Rectal smooth muscle tissue (tissue), 1 donor: ENCODE results near the gene CCDC149.

Source experiments
- H3K27ac ChIP-seq: one replicate; pipeline ENCODE4 v1.7.0; 2013; ENCODE audit warnings: low read depth, low read length, inconsistent platforms
- H3K27me3 ChIP-seq: one replicate; pipeline ENCODE4 v1.7.0; 2013; ENCODE audit warnings: low read length; ENCODE audit not compliant: control insufficient read depth, insufficient read depth
- H3K36me3 ChIP-seq: one replicate; pipeline ENCODE4 v1.7.0; 2013; ENCODE audit warnings: low read length; ENCODE audit not compliant: control insufficient read depth, insufficient read depth
- H3K4me1 ChIP-seq: one replicate; pipeline ENCODE4 v1.7.0; 2013; ENCODE audit warnings: low read length; ENCODE audit not compliant: control insufficient read depth, insufficient read depth
- H3K4me3 ChIP-seq: one replicate; pipeline ENCODE4 v1.7.0; 2013; ENCODE audit warnings: low read length
- H3K9ac ChIP-seq: one replicate; pipeline ENCODE4 v1.7.0; 2013; ENCODE audit warnings: low read length

The CCDC149 gene

GRCh38 chr4:24802648-24803047, 110.2 kb downstream of the CCDC149 start:
- Histone ChIP-seq H3K27ac (no peak overlapping the region), H3K4me1 (peaks cover 4% of the 10 kb centered on the region), H3K27me3 (no peaks in the 10 kb centered on the region), H3K36me3 (no peaks in the 10 kb centered on the region), H3K9ac (no peak overlapping the region), H3K4me3 (no peak overlapping the region)

GRCh38 chr4:24801136-24801855, 111.5 kb downstream of the CCDC149 start:
- Histone ChIP-seq H3K4me1 (peaks cover 9% of the 10 kb centered on the region), H3K9ac (no peak overlapping the region), H3K27me3 (no peaks in the 10 kb centered on the region), H3K36me3 (no peaks in the 10 kb centered on the region), H3K27ac (no peak overlapping the region), H3K4me3 (no peak overlapping the region)

- no peak overlapping the region for H3K27ac ChIP-seq
- no peaks in the 10 kb centered on the region for H3K36me3 ChIP-seq
- no peak overlapping the region for H3K9ac ChIP-seq
- no peaks in the 10 kb centered on the region for H3K27me3 ChIP-seq
- H3K4me3 ChIP-seq: peak overlapping the region; percentile 35
- peaks cover 15% of the 10 kb centered on the region for H3K4me1 ChIP-seq
Measured at GRCh38 chr4:24800325-24800895, 112.4 kb downstream of the CCDC149 start.

- Histone ChIP-seq H3K27me3 (no peaks in the 10 kb centered on the region), H3K27ac (no peak overlapping the region), H3K9ac (no peak overlapping the region), H3K36me3 (no peaks in the 10 kb centered on the region), H3K4me1 (peaks cover 19% of the 10 kb centered on the region), H3K4me3 (peak overlapping the region; percentile 35)
Measured at GRCh38 chr4:24799544-24800324, 113.1 kb downstream of the CCDC149 start.

GRCh38 chr4:24799196-24799543, 113.7 kb downstream of the CCDC149 start:
- H3K4me3 ChIP-seq: no peak overlapping the region
- H3K4me1 ChIP-seq: peaks cover 20% of the 10 kb centered on the region
- H3K27me3 ChIP-seq: no peaks in the 10 kb centered on the region
- no peaks in the 10 kb centered on the region for H3K36me3 ChIP-seq
- no peak overlapping the region for H3K9ac ChIP-seq
- H3K27ac ChIP-seq: no peak overlapping the region

- Histone ChIP-seq H3K4me1 (peaks cover 22% of the 10 kb centered on the region), H3K4me3 (no peak overlapping the region), H3K27ac (no peak overlapping the region), H3K36me3 (no peaks in the 10 kb centered on the region), H3K27me3 (no peaks in the 10 kb centered on the region), H3K9ac (no peak overlapping the region)
Measured at GRCh38 chr4:24798036-24798610, 114.7 kb downstream of the CCDC149 start.

GRCh38 chr4:24796620-24797019, 116.2 kb downstream of the CCDC149 start:
- no peaks in the 10 kb centered on the region for H3K27me3 ChIP-seq
- peaks cover 22% of the 10 kb centered on the region for H3K4me1 ChIP-seq
- no peak overlapping the region for H3K4me3 ChIP-seq
- H3K36me3 ChIP-seq: no peaks in the 10 kb centered on the region
- no peak overlapping the region for H3K9ac ChIP-seq
- H3K27ac ChIP-seq: peak overlapping the region; percentile 58

GRCh38 chr4:24795666-24796381, 117.0 kb downstream of the CCDC149 start:
- H3K4me1 ChIP-seq: peaks cover 18% of the 10 kb centered on the region
- H3K27ac ChIP-seq: peak overlapping the region; percentile 93
- H3K36me3 ChIP-seq: no peaks in the 10 kb centered on the region
- H3K9ac ChIP-seq: peak overlapping the region; percentile 32
- no peaks in the 10 kb centered on the region for H3K27me3 ChIP-seq
- peak overlapping the region; percentile 44 for H3K4me3 ChIP-seq

GRCh38 chr4:24794916-24795665, 117.8 kb downstream of the CCDC149 start, which contains the start of gene SOD3:
TSS of gene SOD3 (plus strand) at chr4:24795573. CDS start at chr4:24799522, 3,949 bp downstream.
- Histone ChIP-seq H3K4me3 (peak within 1 kb of the TSS; percentile 44), H3K27ac (peak within 1 kb of the TSS; percentile 93), H3K36me3 (no peaks in the 10 kb centered on the region), H3K9ac (peak within 1 kb of the TSS; percentile 32), H3K4me1 (peaks cover 18% of the 10 kb centered on the region), H3K27me3 (no peaks in the 10 kb centered on the region)

- H3K9ac ChIP-seq: no peak overlapping the region
- H3K4me3 ChIP-seq: peak overlapping the region; percentile 44
- H3K36me3 ChIP-seq: no peaks in the 10 kb centered on the region
- H3K27me3 ChIP-seq: no peaks in the 10 kb centered on the region
- peaks cover 18% of the 10 kb centered on the region for H3K4me1 ChIP-seq
- H3K27ac ChIP-seq: peak overlapping the region; percentile 93
Measured at GRCh38 chr4:24794480-24794879, 118.4 kb downstream of the CCDC149 start.

GRCh38 chr4:24794051-24794450, 118.8 kb downstream of the CCDC149 start:
- Histone ChIP-seq H3K27ac (peak overlapping the region; percentile 93), H3K36me3 (no peaks in the 10 kb centered on the region), H3K4me3 (peak overlapping the region; percentile 44), H3K4me1 (peaks cover 18% of the 10 kb centered on the region), H3K27me3 (no peaks in the 10 kb centered on the region), H3K9ac (no peak overlapping the region)
